K562 (cell line): Measurements from ENCODE around the gene GLUL.

Experiments
- CBX2 ChIP-seq: fragments of 200-600 bp; sonication (generic); IDR thresholded peaks from one replicate; pipeline ENCODE4 v1.6.1; 2012; ENCODE audit warnings: mild to moderate bottlenecking, low read length, inconsistent platforms; ENCODE audit not compliant: insufficient read depth, poor library complexity, severe bottlenecking
- FOS ChIP-seq: IDR thresholded peaks from 3 replicates; pipeline ENCODE4 v1.6.1; 2011; ENCODE audit not compliant: insufficient read length; ENCODE audit errors: extremely low read depth
- KDM5B ChIP-seq: fragments of 200-600 bp; sonication (generic); IDR thresholded peaks from 2 replicates; pipeline ENCODE4 v1.6.1; 2012; ENCODE audit warnings: low read depth, mild to moderate bottlenecking, moderate library complexity, low read length, control low read depth, inconsistent platforms; ENCODE audit not compliant: insufficient replicate concordance
- KLF10 ChIP-seq: fragments of 250-450 bp; sonication (Bioruptor Pico); IDR thresholded peaks from 2 replicates; pipeline ENCODE4 v1.6.1; 2021; ENCODE audit warnings: matching md5 sums
- MAX ChIP-seq: sonication (generic); formaldehyde crosslinking; IDR thresholded peaks from 2 replicates; pipeline ENCODE4 v1.9.0; 2022; ENCODE audit warnings: mild to moderate bottlenecking, missing genetic modification reagents
- NR2C2 ChIP-seq, 2 experiments: fragments of 200-800 bp in 1 of 2; sonication (Bioruptor generic) in 1 of 2; sonication (generic) in 1 of 2; formaldehyde crosslinking in 1 of 2; IDR thresholded peaks; 2 replicates each; pipeline versions ENCODE4 v1.6.1 to v1.8.0; 2016 to 2022; ENCODE audit warnings: mild to moderate bottlenecking in 1 of 2, missing compliant biosample characterization in 1 of 2, missing genetic modification characterization in 1 of 2, missing genetic modification reagents in 1 of 2
- POLR2A ChIP-seq: fragments of 450-650 bp; conservative IDR thresholded peaks from 2 replicates; pipeline ENCODE4 v1.6.1; 2016
- RAD21 ChIP-seq, 2 experiments: fragments of 250-450 bp in 1 of 2; fragments of 450-650 bp in 1 of 2; sonication (Bioruptor Pico) in 1 of 2; formaldehyde crosslinking in 1 of 2; IDR thresholded peaks in 1 of 2; conservative IDR thresholded peaks in 1 of 2; 2 replicates each; pipeline versions ENCODE4 v1.4.0 to v1.8.0; 2020 to 2022; ENCODE audit warnings: mild to moderate bottlenecking in 2 of 2, moderate library complexity in 1 of 2
- SMC3 ChIP-seq: conservative IDR thresholded peaks from 2 replicates; pipeline ENCODE4 v1.6.1; 2011; ENCODE audit warnings: low read depth, low read length, improper control_type of control experiment; ENCODE audit not compliant: insufficient read depth
- SP2 ChIP-seq: IDR thresholded peaks from 2 replicates; pipeline ENCODE4 v1.6.1; 2011; ENCODE audit warnings: mild to moderate bottlenecking, low read depth, low read length, moderate library complexity; ENCODE audit not compliant: poor library complexity, severe bottlenecking; ENCODE audit errors: extremely low read depth
- TAF1 ChIP-seq: IDR thresholded peaks from 2 replicates; pipeline ENCODE4 v1.6.1; 2011; ENCODE audit warnings: mild to moderate bottlenecking, low read length, moderate library complexity; ENCODE audit not compliant: insufficient read depth, control insufficient read depth, severe bottlenecking; ENCODE audit errors: extremely low read depth
- TEAD4 ChIP-seq, 2 experiments: sonication (generic) in 1 of 2; formaldehyde crosslinking in 1 of 2; IDR thresholded peaks; 2 replicates each; pipeline versions ENCODE4 v1.6.1 to v1.8.0; 2012 to 2022; ENCODE audit warnings: borderline replicate concordance in 1 of 2, inconsistent platforms in 1 of 2, low read length in 1 of 2, mild to moderate bottlenecking in 1 of 2, missing genetic modification reagents in 1 of 2
- ZFP1 ChIP-seq: fragments of 450-650 bp; formaldehyde crosslinking; IDR thresholded peaks from 2 replicates; pipeline ENCODE4 v1.4.0; 2020; ENCODE audit warnings: mild to moderate bottlenecking, mixed read lengths
- ZNF589 ChIP-seq: fragments of 200-800 bp; sonication (Bioruptor generic); IDR thresholded peaks from 2 replicates; pipeline ENCODE4 v1.6.1; 2016; ENCODE audit warnings: low read depth, missing genetic modification characterization, missing compliant biosample characterization

GRCh38 chr1:182406012-182406411, 14.4 kb upstream of the GLUL start:
- no peak for TF ChIP-seq ZFP1 (CRISPR knock-in tag)
- no peak for TF ChIP-seq POLR2A
- no peak for TF ChIP-seq TEAD4 (IDR thresholded peaks at IDR 0.05; ENCODE audit: low read length)
- no peak for TF ChIP-seq TEAD4 (CRISPR knock-in tag; IDR thresholded peaks at IDR 0.05; ENCODE audit: borderline replicate concordance)
- TF ChIP-seq MAX (CRISPR knock-in tag), result no peak
- no peak for TF ChIP-seq NR2C2 (CRISPR knock-in tag; IDR thresholded peaks at IDR 0.05)
- no peak for TF ChIP-seq NR2C2 (tag; IDR thresholded peaks at IDR 0.05)
- no peak for TF ChIP-seq KDM5B
- no peak for TF ChIP-seq TAF1
- TF ChIP-seq FOS, result no peak
- TF ChIP-seq SMC3, result no peak
- TF ChIP-seq SP2, result no peak
- TF ChIP-seq ZNF589 (CRISPR knock-in tag), result no peak
- no peak for TF ChIP-seq CBX2
- TF ChIP-seq RAD21 (CRISPR knock-in tag; conservative IDR thresholded peaks at IDR 0.05 in 1 of 2, IDR thresholded peaks at IDR 0.05 in 1 of 2), result no peak
- TF ChIP-seq KLF10 (CRISPR knock-in tag), result no peak
